KG1 (cell line): ENCODE data around the gene NBAS.

ENCODE experiments used
- DNase-seq: peaks from one replicate; lab custom pipeline; 2025; lab: John Stamatoyannopoulos, UW

The NBAS gene

DNA sequence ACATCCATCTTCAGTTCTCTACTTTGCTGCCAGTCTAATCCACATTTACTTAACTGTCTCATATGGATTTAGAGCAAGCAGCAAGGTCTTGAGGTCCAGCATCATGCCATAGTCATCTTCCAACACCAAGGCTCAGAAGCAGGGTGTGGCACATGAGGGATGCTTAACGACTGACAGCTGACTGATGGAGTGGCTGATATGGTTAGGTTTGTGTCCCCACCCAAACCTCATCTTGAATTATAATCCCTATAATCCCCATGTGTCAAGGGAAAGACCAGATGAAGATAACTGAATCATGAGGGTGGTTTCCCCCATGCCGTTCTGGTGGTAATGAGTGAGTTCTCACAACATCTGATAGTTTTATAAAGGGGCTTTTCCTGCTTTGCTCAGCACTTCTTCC, 257.3 kb downstream of the NBAS start:
- no peak for DNase-seq

DNA sequence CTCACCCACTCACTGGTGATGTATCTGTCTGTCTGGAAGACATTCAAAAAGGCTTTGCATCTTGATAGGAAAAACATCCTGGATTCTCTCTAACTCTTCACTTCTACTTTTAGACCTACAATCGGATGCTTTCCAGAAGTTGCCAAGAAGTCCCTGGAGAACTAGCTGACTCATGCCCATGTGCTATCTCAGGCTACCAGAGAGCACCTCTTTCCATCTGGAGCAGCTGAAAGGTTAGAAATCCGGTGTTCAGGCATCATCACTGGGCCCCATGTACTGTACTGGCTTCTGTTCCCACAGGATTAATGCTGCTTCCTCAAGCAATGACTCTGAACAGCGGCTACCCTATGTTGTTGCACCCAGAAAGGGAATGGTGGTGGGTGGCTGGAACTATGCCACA, 259.0 kb downstream of the NBAS start:
- DNase-seq: no peak

DNA sequence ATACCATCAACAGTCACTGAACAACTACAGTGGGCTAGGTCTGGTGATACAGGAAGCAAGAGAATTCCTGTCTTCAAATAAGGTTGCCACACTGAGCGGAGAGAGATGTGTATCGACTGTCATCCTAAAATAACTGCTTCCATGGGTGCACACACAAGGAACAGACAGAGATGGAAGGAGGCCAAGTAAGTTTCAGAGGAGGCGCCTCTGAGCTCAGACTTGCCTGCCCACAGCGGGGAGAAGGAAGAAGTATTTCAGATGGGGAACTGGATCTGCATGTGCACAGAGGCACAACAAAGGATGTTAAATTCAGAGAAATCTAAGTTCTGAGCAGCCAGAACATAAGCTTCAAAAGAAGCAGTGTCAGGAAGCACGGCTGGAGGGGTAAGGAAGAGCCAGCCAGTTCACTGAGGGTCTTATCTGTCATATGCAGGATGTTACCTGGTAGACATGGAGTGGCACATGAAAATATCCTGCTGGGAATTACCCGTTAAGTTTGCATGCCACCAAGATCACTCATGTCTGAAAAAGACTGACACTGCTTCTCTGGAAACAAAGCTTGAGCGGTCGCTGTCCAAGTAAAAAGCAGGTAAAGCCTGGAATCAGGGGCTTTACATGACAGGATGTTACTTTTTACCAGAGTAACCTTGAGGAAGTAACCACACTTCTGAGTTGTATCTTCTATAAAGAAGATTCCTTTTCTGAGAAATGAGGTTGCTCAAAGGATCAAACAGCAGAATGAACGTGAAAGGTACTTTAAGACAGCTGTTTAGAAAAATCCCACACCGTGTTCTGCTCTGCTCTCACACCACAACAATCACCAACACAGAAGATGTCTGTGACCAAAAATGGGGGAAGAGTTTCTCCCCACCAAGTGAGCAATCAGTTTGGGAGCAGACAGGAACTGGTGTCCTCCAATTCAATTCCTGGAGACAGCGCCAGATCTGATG, 260.2 kb downstream of the NBAS start:
- no peak for DNase-seq

DNA sequence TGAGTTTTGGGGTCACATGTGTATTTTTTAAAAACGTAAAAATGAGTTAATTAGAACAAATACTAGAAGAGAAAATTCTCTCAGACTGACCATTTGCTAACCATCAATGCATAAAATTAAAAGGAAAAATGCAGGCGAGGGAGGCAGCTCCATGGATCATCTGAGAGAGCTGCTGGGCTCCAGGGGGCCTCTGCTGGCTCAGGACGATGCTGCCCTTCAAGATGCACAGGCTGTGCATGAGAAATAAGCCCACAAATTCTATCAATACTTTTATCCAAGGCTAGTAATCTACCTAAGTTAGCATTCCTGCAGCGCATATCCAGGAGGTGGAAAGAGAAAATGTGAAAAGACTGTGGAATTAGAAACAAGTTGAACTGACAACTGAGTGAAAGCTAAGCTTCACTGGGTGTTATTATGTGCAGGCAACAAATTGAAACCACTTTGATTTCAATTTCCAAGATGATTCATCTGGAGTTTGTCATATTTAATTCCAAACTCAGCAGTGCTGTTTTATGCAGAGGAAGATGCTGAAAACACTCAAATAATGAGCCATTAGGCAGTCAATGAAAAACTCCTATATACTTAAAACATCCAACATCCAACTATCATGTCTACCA, 261.1 kb downstream of the NBAS start:
- DNase-seq: no peak

DNA sequence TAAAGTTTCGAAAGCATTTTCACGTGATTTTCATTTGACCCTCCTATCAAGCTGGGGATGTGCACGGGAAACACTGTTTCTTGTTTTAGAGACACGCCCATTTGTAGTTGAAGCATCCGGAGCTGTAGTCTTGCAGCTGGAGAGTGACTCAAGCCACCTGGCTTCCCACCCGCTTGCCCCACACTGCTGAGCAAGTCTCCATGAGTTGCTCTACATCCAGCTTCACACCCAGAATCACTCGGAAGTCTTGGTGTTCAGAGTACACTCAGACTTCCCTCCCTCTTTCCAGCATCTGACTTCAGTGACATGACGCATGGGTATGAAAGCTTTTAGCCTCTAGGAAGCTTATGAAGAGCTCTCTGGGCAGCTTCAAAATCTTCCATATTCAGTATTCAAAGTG, 262.4 kb downstream of the NBAS start:
- DNase-seq: no peak

DNA sequence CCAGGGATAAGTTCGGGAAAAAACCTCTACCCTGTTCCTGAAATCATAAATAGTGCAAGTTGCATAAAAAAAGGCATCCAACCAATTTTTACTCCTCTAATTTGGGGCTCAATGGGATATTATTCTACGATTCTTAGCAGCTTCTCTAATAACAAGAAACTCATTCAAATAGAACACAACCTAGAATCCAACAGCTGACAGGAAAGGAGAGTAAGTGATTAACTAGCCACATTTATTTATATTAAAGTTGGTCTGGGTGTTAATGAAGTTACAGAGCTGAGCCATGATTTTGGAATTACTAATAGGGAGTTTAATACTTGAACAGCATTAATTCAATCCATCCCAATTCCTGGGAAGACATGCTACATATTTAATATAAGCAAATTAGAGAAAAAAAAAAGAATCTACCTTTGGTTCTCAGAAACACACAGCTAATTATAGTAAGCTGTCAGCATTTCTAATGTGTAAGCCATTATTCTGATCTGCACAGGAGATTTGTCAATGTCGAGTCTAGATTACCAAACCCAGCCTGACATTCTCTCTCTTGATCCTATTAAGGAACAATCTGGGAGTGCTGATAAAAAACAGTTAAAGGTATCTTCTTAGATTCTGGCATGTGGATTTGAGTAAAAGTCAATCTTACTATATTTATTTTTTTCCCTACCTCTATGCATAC, 267.7 kb downstream of the NBAS start:
- DNase-seq: no peak

DNA sequence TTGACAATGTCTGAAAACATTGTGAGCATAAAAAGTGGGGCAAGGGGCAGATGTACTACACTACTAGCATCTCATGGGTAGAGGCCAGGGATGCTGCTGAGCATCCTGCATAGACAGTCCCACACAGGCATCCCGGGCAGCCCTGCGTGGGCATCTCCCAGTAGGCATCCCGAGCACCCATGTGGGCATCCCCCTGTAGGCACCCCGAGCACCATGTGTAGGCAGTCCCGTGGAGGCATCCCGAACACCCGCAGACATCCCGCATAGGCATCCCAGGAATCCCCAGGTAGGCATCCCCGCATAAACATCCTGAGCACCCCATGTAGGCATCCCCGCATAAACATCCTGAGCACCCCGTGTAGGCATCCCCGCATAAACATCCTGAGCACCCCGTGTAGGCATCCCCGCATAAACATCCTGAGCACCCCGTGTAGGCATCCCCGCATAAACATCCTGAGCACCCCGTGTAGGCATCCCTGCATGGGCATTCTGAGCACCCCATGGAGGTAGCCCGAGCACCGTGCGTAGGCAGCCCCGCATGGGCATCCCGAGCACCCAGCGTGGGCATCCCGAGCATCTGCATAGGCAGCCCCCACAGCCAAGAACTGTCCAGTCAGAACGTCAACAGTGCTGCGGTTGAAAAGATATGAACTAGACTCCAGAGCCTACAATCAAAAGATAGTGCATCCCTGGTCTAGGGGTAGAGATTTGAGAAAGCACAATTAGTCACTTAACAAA, 273.5 kb downstream of the NBAS start:
- no peak for DNase-seq

DNA sequence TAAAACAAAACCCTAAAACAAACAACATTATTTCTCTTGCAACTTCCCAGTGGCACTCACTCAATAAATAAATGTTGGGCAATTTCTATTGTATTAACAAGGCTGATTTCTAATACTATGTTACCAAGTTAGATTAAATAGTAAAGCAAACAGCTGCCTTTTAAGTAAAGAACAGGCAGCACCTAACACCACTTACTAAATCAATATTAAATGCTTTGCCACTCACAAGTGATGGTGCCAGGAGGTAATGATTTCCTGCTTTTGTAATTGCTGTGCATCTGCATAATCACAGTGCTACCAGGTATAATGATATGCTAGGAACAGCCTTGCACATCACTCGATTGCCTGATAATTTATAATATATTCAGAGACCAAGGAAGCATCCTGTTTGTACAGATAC, 276.5 kb downstream of the NBAS start:
- no peak for DNase-seq

DNA sequence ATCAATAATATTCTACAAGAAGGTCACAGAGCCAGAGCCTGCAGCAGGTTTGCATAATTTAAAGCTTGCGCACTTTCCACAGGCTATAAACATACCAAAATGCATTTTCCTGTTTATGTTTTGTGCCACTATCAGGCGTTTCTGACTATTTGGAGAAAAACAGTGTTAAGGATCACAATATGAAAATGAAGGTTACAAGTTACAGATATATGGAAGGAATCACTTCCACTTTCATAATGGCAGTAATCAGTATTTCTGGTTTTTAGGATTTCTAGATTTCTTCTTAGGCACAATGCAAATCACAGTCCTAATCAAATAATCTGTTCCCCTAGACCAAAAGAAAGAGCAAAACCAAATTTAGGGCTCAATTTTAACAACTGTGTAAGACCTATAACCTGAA, 279.5 kb downstream of the NBAS start:
- DNase-seq: no peak

DNA sequence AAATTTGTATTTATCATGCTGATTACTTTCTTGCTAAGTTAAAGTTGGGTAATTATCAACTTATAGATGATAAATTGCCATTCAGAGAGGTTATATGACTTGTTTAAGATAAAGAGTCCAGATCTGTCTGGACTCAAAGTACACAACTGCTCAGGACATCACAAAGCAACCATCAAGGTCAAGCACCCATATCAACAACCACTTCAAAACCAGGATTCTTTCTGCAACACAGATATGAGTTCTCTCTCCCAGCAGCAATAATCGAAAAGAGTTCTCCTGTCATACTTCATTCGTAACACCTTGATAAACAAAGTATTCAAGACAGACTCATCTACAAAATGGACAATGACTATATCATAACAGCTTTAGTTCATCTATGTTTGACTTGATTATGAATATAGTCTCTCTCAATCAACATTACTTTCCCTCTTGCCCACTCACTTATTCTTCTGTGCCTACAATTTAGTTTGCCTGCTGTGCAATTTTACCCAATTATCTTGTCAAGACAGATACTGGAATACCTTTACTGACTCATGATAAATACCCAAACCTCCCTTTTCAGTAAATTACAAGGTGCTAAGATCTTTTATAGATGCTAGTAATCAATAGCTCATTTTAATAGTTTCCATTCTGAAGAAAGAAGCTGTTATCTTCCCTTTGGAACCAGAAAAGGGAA, 281.8 kb downstream of the NBAS start:
- no peak for DNase-seq

DNA sequence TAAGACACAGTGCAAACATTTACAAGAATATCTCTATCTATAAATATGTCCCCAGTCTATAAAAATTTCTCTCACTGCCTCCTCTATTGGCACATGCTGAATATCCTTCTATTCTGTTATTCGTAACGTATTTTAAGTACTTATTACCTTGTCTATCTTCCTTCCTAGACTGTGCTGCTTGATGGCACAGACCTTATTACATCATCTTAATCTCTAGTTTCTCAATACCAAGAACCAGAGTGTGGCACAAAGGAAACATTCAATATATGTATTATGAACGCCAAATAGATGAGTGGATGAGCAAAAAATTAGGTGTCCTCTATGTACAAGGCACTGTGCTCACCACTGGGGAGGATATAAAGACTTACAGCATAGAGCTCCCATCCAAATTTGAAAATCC, 282.8 kb downstream of the NBAS start:
- DNase-seq: no peak

DNA sequence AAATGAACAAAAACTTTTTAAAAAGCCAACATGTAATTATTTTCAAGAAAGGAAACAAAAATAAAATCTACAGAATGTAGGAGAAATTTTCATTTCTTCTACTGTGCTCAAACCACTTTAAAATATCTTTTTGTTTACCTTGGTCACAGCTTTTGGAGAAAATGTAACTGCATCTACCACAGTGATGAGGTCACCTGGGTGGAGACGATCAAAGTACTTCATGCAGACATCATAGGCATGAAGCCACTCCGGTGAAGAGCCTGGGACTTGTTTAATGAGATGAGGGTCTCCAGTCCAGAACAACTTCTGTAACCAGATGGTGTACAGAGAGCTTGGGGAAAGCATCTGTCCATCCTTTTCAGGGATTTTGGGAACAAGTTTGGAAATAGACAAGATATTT, 285.8 kb downstream of the NBAS start:
- DNase-seq: no peak

DNA sequence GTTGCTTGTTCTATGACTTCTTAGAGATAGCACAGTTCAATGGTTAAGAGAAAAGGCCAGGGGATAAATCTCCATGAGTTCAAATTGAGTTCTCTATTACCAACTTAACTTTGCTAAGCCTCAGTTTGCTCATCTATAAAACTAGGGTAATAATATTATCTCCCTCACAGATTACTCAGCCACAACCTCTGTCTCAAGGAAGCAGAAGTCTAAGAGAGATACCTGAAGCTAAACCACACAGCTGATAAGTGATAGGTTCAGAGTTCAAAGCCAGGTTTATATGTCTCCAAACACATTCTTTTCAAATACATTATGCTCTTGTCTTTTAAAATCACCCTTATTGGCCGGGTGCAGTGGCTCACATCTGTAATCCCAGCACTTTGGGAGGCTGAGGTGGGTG, 287.7 kb downstream of the NBAS start:
- DNase-seq: no peak

DNA sequence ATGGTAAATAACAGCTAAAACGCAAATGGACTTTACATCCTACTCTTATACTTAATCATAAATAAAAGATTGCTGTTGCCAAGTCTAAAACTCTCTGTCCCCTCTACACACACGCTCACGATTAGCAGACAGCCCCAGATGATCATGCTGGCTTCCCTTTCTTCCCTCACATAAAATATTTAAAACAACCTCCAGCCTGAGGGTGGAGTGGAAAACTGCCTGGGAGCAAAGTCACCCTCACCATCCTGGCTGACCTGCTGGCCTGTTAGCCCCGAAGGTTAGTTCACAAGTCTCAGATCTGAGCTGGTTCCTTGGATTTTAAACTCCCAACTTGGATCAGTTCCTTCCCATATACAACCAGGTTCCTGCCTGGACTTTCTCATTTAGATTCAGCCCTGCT, 288.2 kb downstream of the NBAS start:
- DNase-seq: no peak

DNA sequence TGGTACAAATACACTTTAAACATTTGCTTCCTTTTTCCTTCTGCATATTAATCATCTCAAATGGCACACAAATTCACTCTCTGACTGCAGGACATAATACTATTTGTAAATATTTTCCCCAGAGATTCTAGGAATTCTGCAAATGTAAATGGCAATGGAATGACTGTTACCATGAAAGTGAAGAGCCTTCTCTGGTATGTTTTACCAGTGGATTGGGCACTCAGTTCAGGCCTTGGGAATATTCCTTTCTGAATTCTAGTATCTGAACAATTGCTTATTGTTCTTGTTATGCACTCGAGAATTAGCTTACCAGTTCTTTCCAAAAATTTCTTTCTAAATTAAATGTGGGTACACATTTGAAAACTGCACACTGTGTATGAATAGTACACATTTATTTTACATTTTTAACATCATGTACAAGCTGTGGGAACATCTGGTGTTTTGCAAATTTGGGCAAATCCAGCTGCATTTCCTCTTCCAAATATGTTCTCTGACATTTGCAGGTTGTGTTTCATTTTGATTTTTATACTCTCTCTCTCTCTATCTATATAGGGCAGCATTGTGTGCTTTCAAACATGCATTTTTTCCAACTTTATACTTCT, 289.1 kb downstream of the NBAS start:
- DNase-seq: no peak

DNA sequence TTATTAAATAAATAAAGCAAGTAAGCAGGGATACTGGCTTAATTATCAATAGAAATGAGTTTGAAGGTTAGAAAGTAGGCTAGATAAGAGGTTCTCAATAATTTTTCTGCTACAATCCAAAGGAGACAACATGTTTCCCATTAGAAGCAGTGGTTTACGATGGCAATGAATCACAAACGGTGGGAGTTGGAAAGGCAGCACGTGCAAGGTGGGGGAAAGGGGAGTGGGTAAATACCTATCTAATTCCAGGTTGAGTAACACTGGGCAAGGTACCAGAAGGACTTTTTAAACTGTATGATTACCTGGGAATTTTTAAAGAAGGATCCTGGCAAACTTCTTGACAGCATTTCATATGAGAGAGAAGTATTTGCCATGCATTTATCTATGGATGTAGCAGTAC, 289.9 kb downstream of the NBAS start:
- DNase-seq: no peak

DNA sequence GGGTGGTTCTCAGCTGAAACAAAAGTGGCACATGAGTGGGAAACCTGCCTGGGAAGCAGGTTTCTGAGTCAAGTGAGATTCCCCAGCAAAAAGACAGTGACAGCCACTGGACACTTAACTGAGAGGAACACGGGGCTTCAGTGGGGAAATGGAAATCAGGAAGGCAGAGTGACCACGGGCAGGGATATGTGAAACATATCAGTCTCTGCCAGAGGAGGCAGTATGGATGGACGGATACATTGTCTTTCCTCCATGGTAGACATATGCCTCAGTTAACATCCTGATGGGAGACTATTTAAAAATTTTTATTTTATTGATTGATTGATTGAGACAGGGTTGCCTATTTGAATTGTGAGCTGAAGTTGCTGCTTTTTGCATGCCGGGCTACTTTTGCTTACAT, 292.1 kb downstream of the NBAS start:
- DNase-seq: no peak

DNA sequence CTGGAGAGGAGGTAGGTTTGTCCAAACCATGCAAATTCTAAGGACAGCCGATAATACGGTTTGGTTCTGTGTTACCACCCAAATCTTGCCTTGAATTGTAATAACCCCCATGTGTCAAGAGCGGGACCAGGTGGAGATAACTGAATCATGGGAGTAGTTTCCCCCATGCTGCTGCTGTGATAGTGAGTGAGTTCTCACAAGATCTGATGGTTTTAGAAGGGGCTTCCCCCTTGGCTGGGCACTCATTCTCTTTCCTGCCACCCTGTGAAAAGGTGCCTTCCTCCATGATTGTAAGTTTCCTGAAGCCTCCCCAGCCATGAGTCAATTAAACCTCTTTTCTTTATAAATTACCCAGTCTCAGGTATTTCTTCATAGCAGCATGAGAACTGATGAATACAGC, 295.2 kb downstream of the NBAS start:
- no peak for DNase-seq

DNA sequence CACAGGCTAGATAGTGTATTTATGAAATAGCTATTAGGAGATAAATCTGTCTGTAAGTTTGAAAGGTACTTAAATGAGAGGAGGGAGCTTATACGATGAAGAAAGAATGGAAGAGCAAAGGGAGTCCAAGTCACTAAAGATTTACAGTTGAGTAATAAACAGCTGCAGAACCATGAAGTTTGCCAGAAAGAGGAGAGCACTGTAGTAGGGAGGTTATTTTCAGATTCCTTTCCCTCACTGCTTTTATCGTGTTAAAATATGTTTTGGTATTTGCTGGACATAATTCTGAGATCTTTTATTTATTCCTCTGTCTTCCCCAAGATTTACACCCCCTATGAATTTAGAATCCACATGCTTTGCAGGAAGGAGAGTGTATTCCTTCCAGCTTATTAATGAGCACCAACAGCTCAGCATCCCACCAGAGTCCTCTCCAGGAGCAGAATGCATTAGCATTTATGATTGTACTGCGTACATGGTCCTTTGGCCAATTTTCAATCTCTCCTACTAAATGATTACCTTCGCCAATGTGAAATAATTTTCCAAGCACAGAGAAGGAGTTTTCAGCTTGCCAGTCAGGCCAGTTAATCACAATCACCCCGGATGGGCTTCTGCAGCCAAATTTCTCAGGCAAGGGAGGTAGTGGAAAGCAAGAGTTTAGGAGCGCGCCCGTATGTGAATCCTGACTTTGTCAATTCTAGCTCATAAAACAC, 297.0 kb downstream of the NBAS start:
- DNase-seq: no peak

DNA sequence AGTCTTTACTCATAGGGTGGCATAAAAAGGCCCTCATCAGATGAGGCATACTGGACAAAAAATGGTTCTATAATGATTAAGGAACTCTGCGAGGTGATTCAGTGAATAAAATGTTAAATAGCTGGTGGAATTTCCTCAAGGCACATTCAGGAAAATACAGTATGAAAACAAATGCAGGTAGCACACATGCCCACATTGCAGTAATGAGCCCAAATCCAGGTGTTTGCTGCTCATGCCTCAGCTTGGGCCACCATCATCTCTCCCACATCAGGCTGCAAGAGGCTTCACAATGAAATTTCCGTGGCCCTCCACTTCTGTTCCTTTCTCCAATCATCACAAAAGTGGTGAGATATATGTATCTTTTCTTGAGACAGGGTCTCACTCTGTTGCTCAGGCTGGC, 298.3 kb downstream of the NBAS start:
- DNase-seq: no peak

DNA sequence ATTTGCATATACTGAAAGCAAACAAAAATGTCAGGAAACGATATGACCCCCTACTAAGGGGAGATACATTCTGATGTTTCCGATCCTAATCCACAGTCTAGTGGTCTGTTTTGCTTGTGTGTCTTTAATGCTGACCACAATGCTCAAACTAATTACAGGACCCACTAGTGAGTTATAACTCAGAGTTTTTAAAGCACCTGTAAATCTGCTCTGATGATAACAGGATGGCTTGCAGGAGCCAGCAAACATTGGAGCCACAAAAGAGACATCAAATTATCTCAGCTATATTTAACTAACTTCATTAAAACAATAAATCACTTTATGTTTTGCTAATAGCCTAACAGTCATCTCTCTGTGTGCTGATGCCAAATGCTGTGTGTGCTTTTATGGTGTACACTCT, 300.3 kb downstream of the NBAS start:
- no peak for DNase-seq
